Ectodermal cell (in vitro differentiated cells): ENCODE results near the gene MIER1. TPM values are rescaled to one million over a fixed set of nuclear protein-coding genes. Genes with fewer than 3 reads are reported as not detected.
"Not testable (repeated sequence)": the region's sequence is repeated elsewhere in the genome, so short reads cannot be mapped to it uniquely, and the experiment has no call there.

Experiments used
- H3K27ac ChIP-seq: 2 replicates; pipeline ENCODE4 v1.7.0; 2013; ENCODE audit warnings: mild to moderate bottlenecking, low read depth, low read length; ENCODE audit not compliant: insufficient read depth, poor library complexity, severe bottlenecking
- H3K27me3 ChIP-seq: 2 replicates; pipeline ENCODE4 v1.7.0; 2013; ENCODE audit warnings: mild to moderate bottlenecking, low read length; ENCODE audit not compliant: insufficient read depth, control insufficient read depth, poor library complexity, severe bottlenecking
- H3K36me3 ChIP-seq: one replicate; pipeline ENCODE4 v1.7.0; 2013; ENCODE audit warnings: low read length; ENCODE audit not compliant: control insufficient read depth, insufficient read depth
- H3K4me1 ChIP-seq: one replicate; pipeline ENCODE4 v1.7.0; 2013; ENCODE audit warnings: low read length; ENCODE audit not compliant: control insufficient read depth, insufficient read depth
- H3K4me3 ChIP-seq: 2 replicates; pipeline ENCODE4 v1.7.0; 2013; ENCODE audit warnings: low read depth, low read length, control low read depth; ENCODE audit not compliant: insufficient read depth
- H3K9me3 ChIP-seq: 2 replicates; pipeline ENCODE4 v1.7.0; 2013; ENCODE audit warnings: mild to moderate bottlenecking, low read length, moderate library complexity; ENCODE audit not compliant: control insufficient read depth
- WGBS, 2 experiments: methylation state at CpG; one replicate each; pipeline ENCODE4 v1.1.7; 2013; ENCODE audit warnings: missing lambda C conversion rate in 2 of 2; 5-methylcytosine and 5-hydroxymethylcytosine counted together
- polyA plus RNA-seq, 4 experiments: library from polyadenylated mRNA; stranded (reverse); fragments of 50-300 nt; gene quantifications; one replicate each; pipeline ENCODE4 v1.2.3, GENCODE V29; 2013

The MIER1 gene
- polyA plus RNA-seq (2013, experiment 1 of 4) = 35.0 TPM
- 39.0 TPM for polyA plus RNA-seq (2013, experiment 2 of 4)
- 27.3 TPM for polyA plus RNA-seq (2013, experiment 3 of 4)
- polyA plus RNA-seq (2013, experiment 4 of 4) = 29.7 TPM

DNA sequence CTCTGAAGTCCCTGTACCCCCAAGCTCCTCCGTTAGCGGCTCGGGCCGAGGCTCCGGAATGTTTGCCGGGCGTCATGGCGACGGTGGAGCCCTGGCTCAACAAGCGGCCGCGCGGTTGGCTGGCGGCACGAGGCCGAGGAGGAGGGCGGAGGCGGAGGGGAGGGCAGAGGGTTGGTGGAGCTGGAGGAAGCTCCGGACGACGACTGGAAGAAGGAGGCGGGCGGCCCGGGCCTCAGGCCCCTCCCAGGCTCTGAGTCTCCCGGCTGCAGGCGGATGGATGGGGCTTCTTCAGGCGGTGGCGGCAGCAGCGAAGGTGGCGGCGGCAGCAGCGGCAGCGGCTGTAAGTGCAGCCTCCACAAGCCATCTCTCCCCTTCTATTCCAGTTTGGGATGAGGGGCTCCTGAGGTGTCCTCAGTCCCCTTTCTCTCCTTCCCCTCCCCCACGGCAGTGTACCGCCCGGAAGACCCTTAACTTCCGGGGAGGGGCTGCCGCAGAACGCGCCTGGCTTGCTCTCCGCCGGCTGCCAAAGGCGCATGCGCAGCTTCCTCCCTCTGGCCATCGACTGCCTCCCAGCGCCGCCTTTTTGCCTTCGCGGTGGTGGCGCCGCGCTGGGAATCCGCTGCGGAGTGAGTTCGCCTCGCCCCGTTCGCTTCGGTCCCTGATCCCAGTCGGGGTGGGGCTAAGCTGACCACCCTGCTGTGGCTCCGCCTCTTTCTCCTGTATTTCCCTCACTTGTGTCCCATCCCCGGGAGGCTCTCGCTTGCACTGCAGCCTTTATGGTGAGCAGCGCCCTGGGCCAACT, at the start of gene MIER1, which contains the start of gene DNAI4:
MIER1 (plus strand) TSS at position 235 of the 802 bp plus-strand sequence; CDS start at position 274, 39 bp downstream.
DNAI4 (minus strand) TSS at position 101 of the 802 bp plus-strand sequence; CDS start at position 76, 25 bp downstream.
- H3K9me3 ChIP-seq = no peaks in the 10 kb centered on the region
- 0% methylated on average over 64 of the region's 64 CpGs for WGBS, 2 experiments

DNA sequence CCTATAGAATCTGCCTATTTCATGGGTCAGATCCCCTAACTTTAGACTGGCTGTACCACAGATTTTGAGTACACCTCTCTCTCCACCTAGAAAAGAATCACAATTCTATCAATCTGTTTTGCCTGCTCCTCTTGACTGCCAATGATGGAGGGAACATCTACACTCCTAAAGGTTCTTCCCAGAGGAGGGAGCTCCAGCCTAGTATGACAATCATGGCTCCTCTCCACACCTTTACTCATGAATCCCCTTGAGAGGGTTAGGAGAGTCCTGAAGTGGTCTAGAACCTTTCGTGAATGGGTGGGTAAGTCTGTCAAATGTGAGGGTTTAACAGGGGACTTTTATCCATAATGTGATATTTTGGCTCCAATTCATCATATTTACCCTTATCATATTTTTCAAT, 48.1 kb upstream of the MIER1 start:
- Histone ChIP-seq H3K27me3 (no peaks in the 10 kb centered on the region), H3K27ac (no peak overlapping the region), H3K9me3 (no peaks in the 10 kb centered on the region), H3K4me3 (no peak overlapping the region), H3K36me3 (no peaks in the 10 kb centered on the region), H3K4me1 (no peaks in the 10 kb centered on the region)
- WGBS, 2 experiments = no CpG with 5 or more reads among the region's 1 CpG

More for the DNA sequence above, at the start of gene MIER1, which contains the start of gene DNAI4:
- no peaks in the 10 kb centered on the region for H3K27me3 ChIP-seq
- peak within 1 kb of the TSS; percentile 94 for H3K27ac ChIP-seq
- peaks cover 19% of the 10 kb centered on the region for H3K4me1 ChIP-seq
- peak within 1 kb of the TSS; percentile 87 for H3K4me3 ChIP-seq
- peaks cover 6% of the 10 kb centered on the region for H3K36me3 ChIP-seq

DNA sequence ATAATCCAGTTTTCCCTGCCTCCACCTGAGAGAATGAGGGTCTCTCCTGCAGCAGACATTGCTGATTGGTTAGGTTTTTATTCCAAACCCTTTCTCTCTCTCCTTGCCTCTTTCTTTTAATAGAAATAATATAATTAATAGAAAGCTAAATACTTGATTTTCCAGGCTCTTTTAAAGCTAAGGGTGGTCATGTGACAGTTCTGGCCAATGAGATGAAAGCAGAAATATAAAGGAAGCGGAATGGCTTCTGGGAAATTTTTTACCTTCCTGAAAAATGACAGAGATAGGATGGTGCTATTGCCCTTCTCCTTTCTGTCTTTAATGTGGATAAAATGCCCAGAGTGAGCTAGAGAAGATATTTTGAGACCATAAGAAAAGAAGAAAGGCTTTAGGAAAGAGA, 35.8 kb upstream of the MIER1 start:
- H3K9me3 ChIP-seq = no peaks in the 10 kb centered on the region
- H3K4me3 ChIP-seq = no peak overlapping the region
- H3K27ac ChIP-seq = no peak overlapping the region
- no peaks in the 10 kb centered on the region for H3K36me3 ChIP-seq
- no peaks in the 10 kb centered on the region for H3K27me3 ChIP-seq
- WGBS, 2 experiments = 100% methylated on average over 1 of the region's 1 CpG
- no peaks in the 10 kb centered on the region for H3K4me1 ChIP-seq

DNA sequence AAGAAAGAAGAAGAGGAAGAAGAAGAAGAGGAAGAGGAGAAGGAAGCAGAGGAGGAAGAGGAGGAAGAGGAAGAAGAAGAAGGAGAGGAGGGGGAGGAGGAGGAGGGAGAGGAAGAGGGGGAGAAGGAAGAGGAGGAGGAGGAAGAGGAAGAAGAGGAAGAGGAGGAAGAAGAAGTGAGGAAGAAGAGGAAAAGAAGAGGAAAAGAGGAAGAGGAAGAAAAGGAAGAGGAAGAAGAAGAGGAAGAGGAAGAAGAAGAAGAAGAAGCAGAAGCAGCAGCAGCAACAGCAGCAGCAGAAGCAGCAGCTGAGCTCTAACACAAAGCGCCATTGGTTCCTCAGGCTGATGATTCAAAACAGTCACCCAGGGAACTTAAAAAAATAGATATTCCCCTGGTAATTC, 34.2 kb upstream of the MIER1 start:
- no peaks in the 10 kb centered on the region for H3K4me1 ChIP-seq
- no peaks in the 10 kb centered on the region for H3K27me3 ChIP-seq
- no peaks in the 10 kb centered on the region for H3K9me3 ChIP-seq
- WGBS, 2 experiments = 95 to 100% methylated on average over 1 of the region's 1 CpG
- H3K4me3 ChIP-seq = no peak overlapping the region
- H3K36me3 ChIP-seq = no peaks in the 10 kb centered on the region
- no peak overlapping the region for H3K27ac ChIP-seq

DNA sequence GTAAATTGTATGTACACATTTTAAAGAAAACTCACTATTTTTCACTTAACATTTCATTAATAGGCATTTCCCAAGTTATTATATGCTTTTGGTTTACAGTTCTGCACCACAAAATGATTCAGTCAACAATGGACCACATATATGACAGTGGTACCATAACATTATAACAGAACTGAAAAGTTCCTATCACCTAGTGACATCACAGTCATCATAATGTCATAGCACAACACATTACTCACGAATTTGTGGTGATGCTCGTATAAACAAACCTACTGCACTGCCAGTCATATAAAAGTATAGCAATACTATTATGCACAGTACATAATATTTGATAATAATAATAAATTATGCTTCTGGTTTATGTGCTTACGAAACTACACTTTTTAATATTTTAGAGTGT, 31.1 kb upstream of the MIER1 start:
- H3K36me3 ChIP-seq = no peaks in the 10 kb centered on the region

DNA sequence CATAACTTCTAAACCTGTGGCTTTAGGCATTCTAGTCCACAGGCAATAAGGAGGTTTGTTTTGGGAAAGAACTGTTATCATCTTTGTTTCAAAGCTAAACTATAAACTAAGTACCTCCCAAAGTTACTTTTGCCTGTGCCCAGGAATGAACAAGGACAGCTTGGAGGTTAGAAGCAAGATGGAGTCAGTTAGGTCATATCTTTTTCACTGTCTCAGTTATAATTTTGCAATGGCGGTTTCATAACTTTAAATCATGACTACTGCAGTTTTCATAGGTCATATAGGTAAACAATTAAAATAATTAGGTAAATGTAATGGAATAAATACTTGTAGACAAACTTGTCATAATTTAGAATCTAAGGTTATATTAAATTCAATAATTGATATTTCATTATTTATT, 9.6 kb upstream of the MIER1 start:
- H3K4me3 ChIP-seq, H3K36me3 ChIP-seq, H3K9me3 ChIP-seq, H3K27me3 ChIP-seq, H3K4me1 ChIP-seq, H3K27ac ChIP-seq: not testable (repeated sequence)
- WGBS, 2 experiments = 83% methylated on average over 1 of the region's 1 CpG; no CpG with 5 or more reads in 1 of the 2 experiments

More for the DNA sequence above, 31.1 kb upstream of the MIER1 start:
- Histone ChIP-seq H3K27ac (no peak overlapping the region), H3K27me3 (no peaks in the 10 kb centered on the region), H3K9me3 (no peaks in the 10 kb centered on the region), H3K4me1 (no peaks in the 10 kb centered on the region), H3K4me3 (no peak overlapping the region)
- 83 to 100% methylated on average over 1 to 2 of the region's 3 CpGs for WGBS, 2 experiments

DNA sequence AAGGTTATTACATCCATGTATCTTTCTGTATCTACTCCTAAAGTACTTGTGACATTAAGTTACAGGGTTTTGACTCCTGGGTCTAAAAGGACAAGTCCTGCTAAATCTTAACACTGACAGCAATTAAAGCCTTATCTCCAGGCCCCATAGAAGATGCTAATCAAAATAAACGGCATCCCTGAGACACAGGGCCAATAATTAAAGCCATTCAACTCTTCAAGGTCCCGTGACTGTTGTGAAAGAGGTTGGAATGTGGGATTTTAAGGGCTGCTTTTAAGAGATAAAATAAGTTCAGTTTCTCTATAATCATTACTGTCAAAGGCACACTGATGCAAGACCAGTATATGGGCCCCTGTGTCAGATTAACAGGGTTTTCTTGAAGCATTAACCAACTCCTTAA, 8.5 kb upstream of the MIER1 start:
- WGBS, 2 experiments = 76 to 83% methylated on average over 2 of the region's 2 CpGs
- Histone ChIP-seq H3K4me1 (no peaks in the 10 kb centered on the region), H3K4me3 (no peak overlapping the region), H3K9me3 (no peaks in the 10 kb centered on the region), H3K27ac (no peak overlapping the region), H3K36me3 (peaks cover 6% of the 10 kb centered on the region), H3K27me3 (no peaks in the 10 kb centered on the region)

DNA sequence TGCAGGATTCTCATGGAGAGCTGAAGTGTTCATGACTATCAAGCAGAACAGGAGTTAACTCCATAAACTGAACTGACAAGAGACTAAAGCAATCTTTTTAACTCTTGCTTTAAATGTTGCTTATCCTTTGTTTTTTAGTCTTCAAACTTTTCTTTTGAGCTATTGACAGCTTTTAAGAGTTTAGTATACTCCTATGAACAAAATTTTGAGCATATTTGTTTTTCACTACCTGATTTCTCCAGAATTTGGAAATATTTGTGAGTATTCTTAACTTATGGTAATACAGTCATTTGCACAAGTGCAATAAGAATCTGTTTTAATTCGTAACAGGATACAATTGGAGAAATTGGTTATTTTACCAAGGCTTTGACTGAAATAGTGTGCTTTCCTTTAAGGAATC, 7.3 kb upstream of the MIER1 start:
- WGBS, 2 experiments = 93 to 95% methylated on average over 1 of the region's 1 CpG
- H3K4me3 ChIP-seq = no peak overlapping the region
- H3K9me3 ChIP-seq = no peaks in the 10 kb centered on the region
- no peaks in the 10 kb centered on the region for H3K27me3 ChIP-seq
- H3K4me1 ChIP-seq = no peaks in the 10 kb centered on the region
- H3K36me3 ChIP-seq = peaks cover 6% of the 10 kb centered on the region
- H3K27ac ChIP-seq = no peak overlapping the region

DNA sequence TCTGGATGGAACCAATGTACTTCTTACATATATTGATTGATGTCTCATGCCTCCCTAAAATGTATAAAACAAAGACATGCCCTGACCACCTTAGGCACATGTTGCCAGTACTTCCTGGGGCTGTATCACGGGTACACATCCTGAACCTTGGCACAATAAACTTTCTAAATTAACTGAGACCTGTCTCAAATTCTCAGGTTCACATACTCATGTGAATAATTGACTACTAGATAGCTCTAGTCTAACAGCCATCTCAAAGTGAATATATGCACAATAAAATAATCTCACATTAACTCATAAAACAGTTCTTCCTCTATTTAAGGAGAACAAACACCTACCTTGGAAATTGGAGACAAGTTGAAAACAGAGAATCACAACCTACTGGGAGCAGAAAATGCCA, 5.7 kb upstream of the MIER1 start:
- Histone ChIP-seq H3K27ac (no peak overlapping the region), H3K4me1 (peaks cover 10% of the 10 kb centered on the region), H3K27me3 (no peaks in the 10 kb centered on the region), H3K9me3 (no peaks in the 10 kb centered on the region), H3K4me3 (no peak overlapping the region), H3K36me3 (peaks cover 6% of the 10 kb centered on the region)
- 95% methylated on average over 1 of the region's 1 CpG for WGBS, 2 experiments

DNA sequence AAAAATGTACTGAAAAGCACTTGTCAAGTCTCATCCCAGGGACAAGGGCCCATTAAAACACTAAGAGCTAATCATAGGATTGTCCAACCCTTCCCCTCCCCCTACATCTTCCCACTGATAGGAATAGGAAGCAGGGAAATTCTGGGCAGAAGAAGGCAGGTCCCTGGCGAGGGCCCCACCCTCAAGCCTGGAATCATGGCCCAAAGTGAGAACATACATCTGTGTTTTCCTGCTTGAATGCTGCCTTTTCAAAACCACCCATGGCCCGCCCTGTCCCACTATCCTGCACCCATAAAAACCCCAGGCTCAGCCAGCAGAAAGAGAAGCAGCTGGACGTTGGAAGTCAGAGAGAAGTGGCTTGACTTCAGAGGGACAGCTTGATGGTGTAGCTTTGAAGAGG, 5.0 kb upstream of the MIER1 start:
- Histone ChIP-seq H3K27ac (no peak overlapping the region), H3K4me1 (peaks cover 10% of the 10 kb centered on the region), H3K4me3 (no peak overlapping the region), H3K9me3 (no peaks in the 10 kb centered on the region), H3K36me3 (peaks cover 6% of the 10 kb centered on the region), H3K27me3 (no peaks in the 10 kb centered on the region)
- 84 to 93% methylated on average over 3 of the region's 3 CpGs for WGBS, 2 experiments
